HepG2 (cell line): ENCODE results near the gene SLC11A1. TPM values are rescaled to one million over a fixed set of nuclear protein-coding genes. Genes with fewer than 3 reads are reported as not detected.

Source experiments
- ARID2 ChIP-seq: sonication (generic); formaldehyde crosslinking; IDR thresholded peaks from 2 replicates; pipeline ENCODE4 v1.8.1; 2022; ENCODE audit warnings: mild to moderate bottlenecking, missing genetic modification reagents, borderline replicate concordance
- FOXA1 ChIP-seq, 2 experiments: fragments of 450-650 bp in 1 of 2; sonication (generic) in 1 of 2; formaldehyde crosslinking in 1 of 2; IDR thresholded peaks; 2 replicates each; pipeline versions ENCODE4 v1.4.0 to v1.6.1; 2016 to 2020; ENCODE audit warnings: missing genetic modification reagents in 1 of 2
- GABPA ChIP-seq, 2 experiments: IDR thresholded peaks; 2 replicates each; pipeline ENCODE4 v1.6.1; 2011 to 2016; ENCODE audit warnings: low read depth in 2 of 2, low read length in 1 of 2, missing biosample characterization in 1 of 2, missing genetic modification characterization in 1 of 2
- HMG20A ChIP-seq: IDR thresholded peaks from 2 replicates; pipeline ENCODE4 v1.6.1; 2016; ENCODE audit warnings: borderline replicate concordance
- HNRNPH1 ChIP-seq: fragments of 200-400 bp; formaldehyde crosslinking; optimal IDR thresholded peaks from 2 replicates; pipeline ENCODE3; 2017; ENCODE audit warnings: mild to moderate bottlenecking, low read depth, low read length
- KIAA2018 ChIP-seq: sonication (generic); formaldehyde crosslinking; IDR thresholded peaks from 2 replicates; pipeline ENCODE4 v1.5.0; 2020; ENCODE audit warnings: mild to moderate bottlenecking, missing genetic modification reagents, borderline replicate concordance
- MXI1 ChIP-seq: IDR thresholded peaks from 3 replicates; pipeline ENCODE4 v1.6.1; 2012; ENCODE audit warnings: low read depth, low read length, inconsistent platforms, borderline replicate concordance
- ONECUT2 ChIP-seq: sonication (generic); formaldehyde crosslinking; IDR thresholded peaks from 2 replicates; pipeline ENCODE4 v1.4.0; 2020; ENCODE audit warnings: missing genetic modification reagents
- PLSCR1 ChIP-seq: sonication (generic); formaldehyde crosslinking; IDR thresholded peaks from 2 replicates; pipeline ENCODE4 v1.5.0; 2020; ENCODE audit warnings: missing genetic modification reagents, mild to moderate bottlenecking, borderline replicate concordance
- RBFOX2 ChIP-seq: fragments of 200-400 bp; formaldehyde crosslinking; IDR thresholded peaks from 2 replicates; pipeline ENCODE4 v1.6.1; 2017; ENCODE audit warnings: low read depth, mild to moderate bottlenecking, low read length
- SALL2 ChIP-seq: sonication (generic); formaldehyde crosslinking; IDR thresholded peaks from 2 replicates; pipeline ENCODE4 v1.8.1; 2023; ENCODE audit warnings: mild to moderate bottlenecking, missing genetic modification reagents, inconsistent platforms
- ZMAT3 ChIP-seq: sonication (generic); formaldehyde crosslinking; conservative IDR thresholded peaks from 2 replicates; pipeline ENCODE4 v1.7.0; 2021; ENCODE audit warnings: missing genetic modification reagents
- ZNF24 ChIP-seq: fragments of 450-650 bp; IDR thresholded peaks from 2 replicates; pipeline ENCODE4 v1.6.1; 2017; ENCODE audit warnings: antibody characterized with exemption, mild to moderate bottlenecking
- ZNF281 ChIP-seq: sonication (generic); formaldehyde crosslinking; IDR thresholded peaks from 2 replicates; pipeline ENCODE4 v1.4.0; 2020; ENCODE audit warnings: missing genetic modification reagents, borderline replicate concordance
- ZNF740 ChIP-seq: sonication (generic); formaldehyde crosslinking; IDR thresholded peaks from 2 replicates; pipeline ENCODE4 v1.4.0; 2020; ENCODE audit warnings: missing genetic modification reagents
- polyA plus RNA-seq, 8 experiments: library from polyadenylated mRNA; depleted of rRNA in 3 of 8; stranded (reverse) in 7 of 8; unstranded in 1 of 8; fragments of >200 nt; fragmentation: Illumina TruSeq in 4 of 8; extraction: Trizol in 4 of 8; gene quantifications; 2 replicates each; pipeline versions ENCODE4 v1.2.1 to v1.2.3, GENCODE V29; 2011 to 2016; ENCODE audit warnings: low read depth in 4 of 8, missing spikeins in 1 of 8, mixed read lengths in 1 of 8; ENCODE audit not compliant: insufficient read depth in 1 of 8
- total RNA-seq, 5 experiments: library from RNA; depleted of rRNA; stranded (reverse); fragments of >200 nt; fragmentation: Illumina TruSeq; extraction: Trizol; gene quantifications; 2 replicates each; pipeline ENCODE4 v1.2.3, GENCODE V29; 2016; ENCODE audit warnings: low read depth in 1 of 5

The SLC11A1 gene
- total and polyA plus RNA-seq, 2 of the 13 experiments (the other 11 are each of a cell fraction or from before 2014, with no cell fraction given), result 0.33 to 2.3 TPM

GRCh38 chr2:218400930-218401881 is 19.1 kb downstream of the SLC11A1 start (continued):
- no peak for TF ChIP-seq HNRNPH1
- no peak for TF ChIP-seq ONECUT2 (CRISPR knock-in tag)
- no peak for TF ChIP-seq FOXA1 (IDR thresholded peaks at IDR 0.05)
- TF ChIP-seq FOXA1 (CRISPR knock-in tag; IDR thresholded peaks at IDR 0.05), result peak; percentile 46; the same call in 1 of the 2 replicates
- peak; percentile 77 for TF ChIP-seq ZNF281
- TF ChIP-seq ZMAT3 (CRISPR knock-in tag), result peak; percentile 88
- no peak for TF ChIP-seq ZNF24
- TF ChIP-seq SALL2 (CRISPR knock-in tag), result no peak
- TF ChIP-seq KIAA2018 (CRISPR knock-in tag), result no peak
- TF ChIP-seq GABPA (IDR thresholded peaks at IDR 0.05; ENCODE audit: low read depth, low read length), result no peak
- no peak for TF ChIP-seq GABPA (CRISPR knock-in tag; IDR thresholded peaks at IDR 0.05; ENCODE audit: low read depth)
- TF ChIP-seq PLSCR1 (CRISPR knock-in tag), result no peak
- peak; percentile 73; the same call in 1 of the 2 replicates for TF ChIP-seq HMG20A (CRISPR knock-in tag)
- TF ChIP-seq ARID2 (CRISPR knock-in tag), result peak; percentile 66; the same call in 1 of the 2 replicates
- TF ChIP-seq ZNF740, result no peak
- TF ChIP-seq RBFOX2, result peak; percentile 64
- peak; percentile 82; the same call in 1 of the 3 replicates for TF ChIP-seq MXI1
